GM10248 (cell line): ENCODE measurements around the gene CELA1.

Experiments used
- CTCF ChIA-PET: fragments of 300-600 bp; sonication (Branson Sonifier 250); formaldehyde crosslinking; extraction: SDS; loops from one replicate; lab custom pipeline; 2021; ENCODE audit warnings: antibody characterized with exemption; lab: Yijun Ruan, JAX
- POLR2A ChIA-PET: fragments of 350-650 bp; sonication (Branson Sonifier 250); formaldehyde crosslinking; extraction: SDS; loops from one replicate; lab custom pipeline; 2020; ENCODE audit warnings: antibody characterized with exemption; lab: Yijun Ruan, JAX
- DNase-seq: peaks from one replicate; pipeline ENCODE4 v3.0.0; 2012; ENCODE audit errors: extremely low spot score
- TF ChIP-seq, protein P1 (sequence below): IDR thresholded peaks from 2 replicates; pipeline ENCODE4 v1.5.1; 2012; ENCODE audit warnings: mild to moderate bottlenecking, low read depth; ENCODE audit errors: extremely low read depth, missing control alignments, control extremely low read depth

The CELA1 gene

DNA sequence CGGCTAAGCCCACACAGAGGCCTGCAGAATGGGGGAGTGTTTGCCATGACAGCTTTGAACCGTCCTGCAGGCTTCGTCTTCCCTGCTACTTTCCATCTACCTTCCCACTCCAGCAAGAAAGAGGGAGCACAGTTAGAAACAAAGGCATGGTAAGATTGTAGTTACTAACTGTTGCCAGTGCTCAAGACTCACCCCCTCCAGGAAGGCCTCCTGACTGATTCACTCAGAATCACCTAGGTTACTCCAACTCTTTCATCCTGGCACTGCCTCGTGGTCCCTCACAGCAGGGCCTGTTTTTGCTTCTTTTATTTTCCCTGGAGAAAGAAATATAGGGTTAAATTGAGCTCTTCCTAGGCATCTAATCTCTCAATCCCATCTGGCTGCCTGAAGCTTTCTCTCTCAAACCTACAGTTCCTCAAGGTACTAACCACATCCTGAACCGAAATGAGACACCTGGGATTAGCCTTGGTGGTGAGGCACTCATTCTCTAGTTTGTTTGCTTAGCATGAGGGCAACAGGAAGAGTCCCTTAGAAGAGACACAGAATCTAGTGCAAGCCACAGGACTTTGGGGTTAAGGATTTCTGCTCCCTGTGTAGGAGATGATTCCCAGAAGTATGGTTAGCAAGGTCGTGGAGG is 36.9 kb upstream of the CELA1 start:
- TF ChIP-seq, protein P1, sequence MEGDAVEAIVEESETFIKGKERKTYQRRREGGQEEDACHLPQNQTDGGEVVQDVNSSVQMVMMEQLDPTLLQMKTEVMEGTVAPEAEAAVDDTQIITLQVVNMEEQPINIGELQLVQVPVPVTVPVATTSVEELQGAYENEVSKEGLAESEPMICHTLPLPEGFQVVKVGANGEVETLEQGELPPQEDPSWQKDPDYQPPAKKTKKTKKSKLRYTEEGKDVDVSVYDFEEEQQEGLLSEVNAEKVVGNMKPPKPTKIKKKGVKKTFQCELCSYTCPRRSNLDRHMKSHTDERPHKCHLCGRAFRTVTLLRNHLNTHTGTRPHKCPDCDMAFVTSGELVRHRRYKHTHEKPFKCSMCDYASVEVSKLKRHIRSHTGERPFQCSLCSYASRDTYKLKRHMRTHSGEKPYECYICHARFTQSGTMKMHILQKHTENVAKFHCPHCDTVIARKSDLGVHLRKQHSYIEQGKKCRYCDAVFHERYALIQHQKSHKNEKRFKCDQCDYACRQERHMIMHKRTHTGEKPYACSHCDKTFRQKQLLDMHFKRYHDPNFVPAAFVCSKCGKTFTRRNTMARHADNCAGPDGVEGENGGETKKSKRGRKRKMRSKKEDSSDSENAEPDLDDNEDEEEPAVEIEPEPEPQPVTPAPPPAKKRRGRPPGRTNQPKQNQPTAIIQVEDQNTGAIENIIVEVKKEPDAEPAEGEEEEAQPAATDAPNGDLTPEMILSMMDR = no peak
- ChIA-PET CTCF (interaction anchor here (0.7 to 1.0 kb wide), 3 partner anchors 28 to 492 kb away, joined by 3 to 4 read pairs (median 3); no protein-coding TSS in a partner anchor), POLR2A (interaction anchor here (0.7 kb wide), 1 partner anchor 37 kb away, joined by 3 read pairs; no protein-coding TSS in a partner anchor)
- no peak for DNase-seq

- POLR2A ChIA-PET = no interaction called here
- CTCF ChIA-PET = interaction anchor here (0.7 kb wide), 1 partner anchor 13 kb away, joined by 3 read pairs; no protein-coding TSS in a partner anchor
- TF ChIP-seq, protein P1 = no peak
- DNase-seq = no peak
Observed at GRCh38 chr12:51382173-51382572, 35.7 kb upstream of the CELA1 start.

DNA sequence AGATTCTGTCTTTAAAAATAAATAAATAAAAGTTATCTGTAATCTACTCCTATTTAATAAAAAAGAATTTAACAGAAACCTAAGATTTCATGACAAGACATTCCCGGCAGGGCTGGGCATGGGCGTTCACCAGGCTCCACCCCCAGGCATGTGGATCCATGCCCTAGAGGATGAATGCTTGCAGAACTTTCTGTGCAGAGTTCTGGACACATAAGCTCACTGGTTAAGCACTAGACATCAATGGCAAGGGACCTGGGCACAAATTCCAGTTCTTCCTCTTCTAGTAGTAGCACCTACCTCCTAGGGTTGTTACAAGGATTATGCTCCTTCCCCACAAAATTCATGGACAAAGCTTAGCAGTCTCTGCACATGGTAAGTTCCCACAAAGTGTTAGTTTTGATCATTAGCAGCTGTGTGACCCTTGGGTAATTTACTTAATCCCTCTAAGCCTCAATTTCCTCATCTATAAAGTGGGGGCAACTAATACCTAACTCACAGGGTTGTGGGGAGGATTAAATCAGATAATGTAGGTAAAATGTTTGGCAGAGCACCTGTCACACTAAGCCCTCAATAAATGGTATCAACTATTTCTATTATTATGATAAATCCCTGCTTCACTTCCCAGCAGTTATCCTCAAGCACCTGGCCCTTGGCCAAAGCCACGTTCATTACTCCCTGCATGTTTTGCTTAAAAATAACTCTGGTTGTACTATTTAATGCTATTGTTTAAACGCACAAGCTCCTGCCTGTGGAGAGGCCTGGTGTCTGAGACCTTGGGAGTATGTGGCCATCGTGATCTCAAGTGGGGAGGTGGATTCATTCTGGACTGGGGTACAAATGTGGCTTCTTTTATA is 35.0 kb upstream of the CELA1 start:
- TF ChIP-seq, protein P1 = no peak
- CTCF ChIA-PET = interaction anchor here (0.7 to 1.0 kb wide), 2 partner anchors 13 to 38 kb away, joined by 3 to 4 read pairs; no protein-coding TSS in a partner anchor
- POLR2A ChIA-PET = no interaction called here
- DNase-seq = no peak

DNA sequence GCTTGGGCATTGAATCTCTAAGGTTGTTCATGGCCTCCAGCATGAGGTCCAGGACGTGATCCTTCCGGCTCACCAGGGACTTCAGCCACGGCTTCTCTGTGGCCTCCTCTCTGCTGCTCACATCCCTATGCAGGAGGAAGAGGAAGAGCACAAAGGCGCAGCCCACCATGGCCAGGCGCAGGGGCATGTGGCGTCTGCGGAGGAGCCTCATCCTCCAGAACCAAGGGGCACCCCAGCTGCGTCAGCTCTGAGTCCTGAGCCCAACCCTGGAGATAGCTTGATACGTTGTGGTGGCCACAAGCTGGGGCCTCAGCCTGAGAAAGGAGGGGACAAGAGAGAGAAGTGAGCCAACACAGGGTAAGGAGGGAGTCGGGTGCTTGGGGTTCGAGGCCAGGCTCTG is 33.1 kb upstream of the CELA1 start:
- ChIA-PET CTCF (no interaction called here), POLR2A (no interaction called here)
- no peak for DNase-seq
- TF ChIP-seq, protein P1 = no peak

DNA sequence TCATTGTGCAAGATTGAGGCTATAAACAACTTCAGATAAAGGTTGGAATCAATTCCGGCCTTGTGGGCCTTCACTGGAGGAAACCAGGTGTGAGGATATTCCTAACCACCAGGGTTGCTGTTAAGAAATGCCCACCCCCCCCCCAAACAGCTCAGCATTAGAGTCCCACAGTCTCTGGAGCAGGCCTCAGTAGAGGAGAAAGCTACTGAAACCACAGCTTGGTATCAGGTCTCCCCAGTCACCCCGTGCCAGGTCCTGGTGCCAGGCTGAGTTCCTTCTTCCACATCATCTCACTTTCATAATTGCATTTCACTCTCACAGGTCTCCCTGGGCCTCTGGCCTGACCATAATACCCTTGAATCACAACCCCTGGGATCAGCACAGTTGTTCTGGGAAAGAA is 32.3 kb upstream of the CELA1 start:
- ChIA-PET POLR2A (no interaction called here), CTCF (interaction anchor here (0.6 kb wide), 1 partner anchor 38 kb away, joined by 3 read pairs; no protein-coding TSS in a partner anchor)
- TF ChIP-seq, protein P1 = no peak
- DNase-seq = no peak
